Endothelial cell of umbilical vein (primary cell): ENCODE results near the gene FAHD1. TPM values are rescaled to one million over a fixed set of nuclear protein-coding genes. Genes with fewer than 3 reads are reported as not detected.

Experiments
- BruUV-seq: library from RNA; stranded (reverse); fragments of 400-500 nt; replicated peaks from 2 replicates; lab custom pipeline; 2021; lab: Mats Ljungman, UMichigan
- CTCF ChIA-PET: fragments of 300-600, 350-600 bp; sonication (Branson Sonifier 250); formaldehyde crosslinking; loops from one replicate; lab custom pipeline; 2021; ENCODE audit warnings: antibody characterized with exemption, inconsistent platforms; lab: Charles Lee
- POLR2A ChIA-PET: fragments of 300-600, 350-600 bp; sonication (Branson Sonifier 250); formaldehyde crosslinking; loops from one replicate; lab custom pipeline; 2021; ENCODE audit warnings: antibody characterized with exemption, inconsistent platforms; lab: Charles Lee
- DNase-seq: peaks from one replicate; pipeline ENCODE4 v3.0.0-alpha.2; 2011; ENCODE audit warnings: low read depth, low spot score
- FAIRE-seq: peaks from 2 replicates; lab custom pipeline; 2011; peaks lifted over from hg19 to GRCh38; lab: Jason Lieb, UNC
- H2AFZ ChIP-seq: 2 replicates; pipeline ENCODE4 v1.6.0; 2012; ENCODE audit warnings: low read depth, low read length, control low read depth, inconsistent platforms
- H3K27ac ChIP-seq: 2 replicates; pipeline ENCODE4 v1.5.1; 2011; ENCODE audit warnings: low read depth, mild to moderate bottlenecking, control low read depth, low read length, moderate library complexity; ENCODE audit not compliant: insufficient read depth
- H3K27me3 ChIP-seq, 2 experiments: 2 replicates each; pipeline versions ENCODE4 v1.6.0 to v1.6.1; 2011; ENCODE audit warnings: low read length in 2 of 2, mixed read lengths in 1 of 2; ENCODE audit not compliant: control insufficient read depth in 2 of 2, insufficient read depth in 2 of 2
- H3K36me3 ChIP-seq, 2 experiments: 2 replicates in 1 of 2; 3 replicates in 1 of 2; pipeline ENCODE4 v1.5.1; 2011; ENCODE audit warnings: low read length in 2 of 2, mild to moderate bottlenecking in 1 of 2, moderate library complexity in 1 of 2; ENCODE audit not compliant: control insufficient read depth in 2 of 2, insufficient read depth in 2 of 2; ENCODE audit errors: extremely low read depth in 1 of 2
- H3K4me1 ChIP-seq: 3 replicates; pipeline ENCODE4 v1.5.1; 2011; ENCODE audit warnings: mild to moderate bottlenecking, low read length; ENCODE audit not compliant: control insufficient read depth, insufficient read depth; ENCODE audit errors: extremely low read depth
- H3K4me2 ChIP-seq: 2 replicates; pipeline ENCODE4 v1.6.1; 2011; ENCODE audit warnings: low read length, control low read depth, mixed read lengths; ENCODE audit not compliant: insufficient read depth
- H3K4me3 ChIP-seq, 3 experiments: fragments of 200-600 bp in 1 of 3; sonication (generic), shearing (Covaris generic) in 1 of 3; replicated peaks in 1 of 3; 2 replicates each; pipeline ENCODE4 v1.5.1; 2011 to 2016; ENCODE audit warnings: control low read depth in 3 of 3, low read length in 3 of 3, mild to moderate bottlenecking in 2 of 3, inconsistent platforms in 1 of 3, low read depth in 1 of 3, moderate library complexity in 1 of 3; ENCODE audit not compliant: insufficient read depth in 1 of 3
- H3K79me2 ChIP-seq: 2 replicates; pipeline ENCODE4 v1.6.0; 2012; ENCODE audit warnings: low read length, inconsistent platforms; ENCODE audit not compliant: control insufficient read depth, insufficient read depth
- H3K9ac ChIP-seq: replicated peaks from 2 replicates; pipeline ENCODE3; 2011; ENCODE audit warnings: low read length, control low read depth; ENCODE audit not compliant: insufficient read depth; ENCODE audit errors: extremely low read depth
- H3K9me1 ChIP-seq: replicated peaks from 3 replicates; pipeline ENCODE4 v1.6.0; 2011; ENCODE audit warnings: mild to moderate bottlenecking, low read length; ENCODE audit not compliant: control insufficient read depth, insufficient read depth; ENCODE audit errors: extremely low read depth
- H3K9me3 ChIP-seq: replicated peaks from 2 replicates; pipeline ENCODE4 v1.5.1; 2012; ENCODE audit warnings: low read length, inconsistent platforms; ENCODE audit not compliant: control insufficient read depth, insufficient read depth
- H4K20me1 ChIP-seq: replicated peaks from 2 replicates; pipeline ENCODE3; 2011; ENCODE audit warnings: mild to moderate bottlenecking, low read length; ENCODE audit not compliant: control insufficient read depth, insufficient read depth; ENCODE audit errors: extremely low read depth
- EZH2 ChIP-seq: IDR thresholded peaks from 2 replicates; pipeline ENCODE4 v1.6.1; 2012; ENCODE audit warnings: borderline replicate concordance, low read depth, mild to moderate bottlenecking, moderate library complexity, low read length, inconsistent platforms; ENCODE audit not compliant: severe bottlenecking
- FOS ChIP-seq: IDR thresholded peaks from 2 replicates; pipeline ENCODE4 v1.6.1; 2011; ENCODE audit warnings: mild to moderate bottlenecking, low read length, moderate library complexity, borderline replicate concordance; ENCODE audit not compliant: insufficient read depth
- GATA2 ChIP-seq: IDR thresholded peaks from 2 replicates; pipeline ENCODE4 v1.7.0; 2011; ENCODE audit warnings: low read depth, mild to moderate bottlenecking, moderate library complexity, mixed read lengths, low read length; ENCODE audit not compliant: insufficient read length, insufficient read depth
- JUN ChIP-seq: IDR thresholded peaks from 2 replicates; pipeline ENCODE4 v1.6.1; 2011; ENCODE audit warnings: borderline replicate concordance, low read depth; ENCODE audit not compliant: insufficient read length, insufficient read depth
- MAX ChIP-seq: IDR thresholded peaks from 2 replicates; pipeline ENCODE4 v1.6.1; 2011; ENCODE audit not compliant: insufficient read depth, insufficient read length
- MYC ChIP-seq: IDR thresholded peaks from one replicate; pipeline ENCODE4 v1.6.1; 2011; ENCODE audit warnings: mild to moderate bottlenecking, low read depth, low read length
- POLR2A ChIP-seq: IDR thresholded peaks from 2 replicates; pipeline ENCODE4 v1.6.1; 2012; ENCODE audit warnings: low read depth, mild to moderate bottlenecking, control low read depth, low read length
- POLR2AphosphoS5 ChIP-seq: IDR thresholded peaks from 2 replicates; pipeline ENCODE4 v1.6.1; 2012; ENCODE audit warnings: low read depth, mild to moderate bottlenecking, control low read depth, low read length, moderate library complexity; ENCODE audit not compliant: insufficient read depth
- dilution Hi-C: fragments of 300-500 bp; cut with MboI; formaldehyde crosslinking; loops from one replicate; pipeline ENCODE4 v1.15.0; 2019; ENCODE audit warnings: low sequenced_read_pairs; ENCODE audit not compliant: extremely low pct_ligation_motif_present
- intact Hi-C: fragments of 100-400 bp; cut with micrococcal nuclease; formaldehyde crosslinking; loops from one replicate; pipeline ENCODE4 v1.10.0; 2022
- polyA plus RNA-seq, 4 experiments: library from polyadenylated mRNA; depleted of rRNA in 3 of 4; stranded (reverse) in 3 of 4; unstranded in 1 of 4; fragments of >200 nt; gene quantifications; 2 replicates each; pipeline versions ENCODE4 v1.2.1 to v1.2.3, GENCODE V29; 2011 to 2012; ENCODE audit warnings: missing spikeins in 1 of 4
- total RNA-seq: library from RNA; stranded (reverse); gene quantifications from 2 replicates; pipeline ENCODE4 v1.2.3, GENCODE V29; 2021
- TF ChIP-seq, protein P1 (sequence below), 2 donors: IDR thresholded peaks; 1 replicate in 1 of 2; 2 replicates in 1 of 2; pipeline ENCODE4 v1.5.1; 2011; ENCODE audit warnings: low read length in 2 of 2, mild to moderate bottlenecking in 2 of 2, moderate library complexity in 2 of 2, control low read depth in 1 of 2, inconsistent platforms in 1 of 2, low read depth in 1 of 2; ENCODE audit not compliant: insufficient read depth in 1 of 2; ENCODE audit errors: extremely low read depth in 1 of 2

The FAHD1 gene
- total and polyA plus RNA-seq, 2 donors (not counting 3 experiments of a cell fraction or from before 2014, with no cell fraction given): 44.8 to 69.2 TPM

DNA sequence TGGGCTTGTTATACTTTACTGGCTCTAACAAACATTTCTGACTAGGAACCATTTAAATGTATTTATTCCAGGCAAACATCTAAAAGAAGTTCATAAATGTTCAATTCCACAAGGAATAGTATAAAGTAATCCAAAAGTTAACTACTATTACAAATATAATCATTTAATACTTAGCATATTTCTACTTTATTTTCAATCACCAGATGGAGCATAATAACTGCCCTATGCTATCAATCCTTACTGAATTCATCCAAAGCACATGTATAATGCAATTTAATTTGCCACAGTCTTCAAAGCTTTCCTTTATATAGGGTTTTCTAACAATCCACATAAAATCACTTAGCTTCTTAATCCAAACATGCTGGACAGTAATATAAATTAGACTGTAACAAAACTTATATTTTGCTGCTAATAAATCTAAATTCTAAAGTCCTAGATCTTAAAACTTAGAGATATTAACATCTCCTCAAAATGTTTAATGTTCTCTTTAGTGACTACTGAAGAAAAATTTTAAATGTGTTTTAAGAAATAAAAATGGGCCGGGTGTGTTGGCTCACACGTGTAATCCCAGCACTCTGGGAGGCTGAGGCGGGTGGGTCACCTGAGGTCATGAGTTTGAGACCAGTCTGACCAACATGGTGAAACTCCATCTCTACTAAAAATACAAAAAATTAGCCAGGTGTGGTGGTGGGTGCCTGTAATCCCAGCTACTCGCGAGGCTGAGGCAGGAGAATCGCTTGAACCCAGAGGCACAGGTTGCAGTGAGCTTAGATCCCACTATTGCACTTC, 39.1 kb downstream of the FAHD1 start:
- CTCF ChIA-PET: interaction anchor here (0.8 to 2.0 kb wide), 9 partner anchors 8 to 66 kb away, joined by 3 to 7 read pairs (median 4); no protein-coding TSS in a partner anchor
- intact Hi-C loops: no loop called here
- Histone ChIP-seq H3K9ac (no peak overlapping the region), H3K27me3 (peaks cover 2 to 7% of the 10 kb centered on the region in 2 experiments), H3K4me1 (peaks cover 2% of the 10 kb centered on the region), H3K4me2 (no peak overlapping the region), H2AFZ (no peak overlapping the region), H3K79me2 (no peaks in the 10 kb centered on the region), H3K9me1 (no peaks in the 10 kb centered on the region), H3K4me3 (no peak overlapping the region), H3K9me3 (no peaks in the 10 kb centered on the region), H4K20me1 (no peaks in the 10 kb centered on the region), H3K36me3 (no peaks in the 10 kb centered on the region), H3K27ac (no peak overlapping the region)
- FAIRE-seq (no peak), DNase-seq (no peak)
- POLR2A ChIA-PET: no interaction called here
- TF ChIP-seq GATA2 (no peak), POLR2AphosphoS5 (no peak), POLR2A (no peak), JUN (no peak), EZH2 (no peak), MYC (no peak), MAX (no peak), FOS (no peak)
- TF ChIP-seq, protein P1, sequence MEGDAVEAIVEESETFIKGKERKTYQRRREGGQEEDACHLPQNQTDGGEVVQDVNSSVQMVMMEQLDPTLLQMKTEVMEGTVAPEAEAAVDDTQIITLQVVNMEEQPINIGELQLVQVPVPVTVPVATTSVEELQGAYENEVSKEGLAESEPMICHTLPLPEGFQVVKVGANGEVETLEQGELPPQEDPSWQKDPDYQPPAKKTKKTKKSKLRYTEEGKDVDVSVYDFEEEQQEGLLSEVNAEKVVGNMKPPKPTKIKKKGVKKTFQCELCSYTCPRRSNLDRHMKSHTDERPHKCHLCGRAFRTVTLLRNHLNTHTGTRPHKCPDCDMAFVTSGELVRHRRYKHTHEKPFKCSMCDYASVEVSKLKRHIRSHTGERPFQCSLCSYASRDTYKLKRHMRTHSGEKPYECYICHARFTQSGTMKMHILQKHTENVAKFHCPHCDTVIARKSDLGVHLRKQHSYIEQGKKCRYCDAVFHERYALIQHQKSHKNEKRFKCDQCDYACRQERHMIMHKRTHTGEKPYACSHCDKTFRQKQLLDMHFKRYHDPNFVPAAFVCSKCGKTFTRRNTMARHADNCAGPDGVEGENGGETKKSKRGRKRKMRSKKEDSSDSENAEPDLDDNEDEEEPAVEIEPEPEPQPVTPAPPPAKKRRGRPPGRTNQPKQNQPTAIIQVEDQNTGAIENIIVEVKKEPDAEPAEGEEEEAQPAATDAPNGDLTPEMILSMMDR (IDR thresholded peaks at IDR 0.05; ENCODE audit: extremely low read depth in 1 of 2, insufficient read depth in 1 of 2, low read depth in 1 of 2, low read length in 2 of 2): no peak
- no TSS peak for BruUV-seq
- dilution Hi-C loops: no loop called here
